Measurements from ENCODE around the gene UAP1L1.

GRCh38 chr9:137030006-137030405, 47.3 kb upstream of the UAP1L1 start:
- TF ChIP-seq CTCF (IDR thresholded peaks at IDR 0.05) = no peak
- TF ChIP-seq POLR2A (IDR thresholded peaks at IDR 0.05) = no peak

Measured in tibial nerve (tissue), 3 donors.